Caco-2 (cell line): Measurements from ENCODE around the gene SPTBN1. TPM values are rescaled to one million over a fixed set of nuclear protein-coding genes. Genes with fewer than 3 reads are reported as not detected.

Experiments used
- BruUV-seq: library from RNA; stranded (reverse); fragments of 400-500 nt; replicated peaks from 2 replicates; lab custom pipeline; 2021; lab: Mats Ljungman, UMichigan
- CTCF ChIA-PET: fragments of 300-600 bp; sonication (Branson Sonifier 250); formaldehyde crosslinking; loops from one replicate; lab custom pipeline; 2022; ENCODE audit warnings: antibody characterized with exemption; lab: Charles Lee
- POLR2A ChIA-PET: fragments of 300-600 bp; sonication (Branson Sonifier 250); formaldehyde crosslinking; loops from one replicate; lab custom pipeline; 2022; ENCODE audit warnings: antibody characterized with exemption; lab: Charles Lee
- DNase-seq, 2 experiments: peaks; one replicate each; pipeline versions ENCODE4 v3.0.0 to v3.0.0-alpha.2; 2020 to 2022
- H3K27me3 ChIP-seq: replicated peaks from 2 replicates; pipeline ENCODE4 v1.6.0; 2011; ENCODE audit warnings: low read length; ENCODE audit not compliant: control insufficient read depth, insufficient read depth
- H3K36me3 ChIP-seq: 2 replicates; pipeline ENCODE4 v1.5.1; 2011; ENCODE audit warnings: low read length; ENCODE audit not compliant: control insufficient read depth, insufficient read depth
- H3K4me1 ChIP-seq: fragments of 250-450 bp; sonication (Bioruptor Pico); 2 replicates; pipeline ENCODE4 v1.5.1; 2020; ENCODE audit warnings: mild to moderate bottlenecking
- H3K4me3 ChIP-seq: 2 replicates; pipeline ENCODE4 v1.5.1; 2011; ENCODE audit warnings: low read depth, mild to moderate bottlenecking, control low read depth, low read length
- H3K9me3 ChIP-seq: fragments of 250-450 bp; sonication (Bioruptor Pico); 2 replicates; pipeline ENCODE4 v1.5.1; 2020; ENCODE audit warnings: mild to moderate bottlenecking, moderate library complexity
- H3K27ac Mint-ChIP-seq: one replicate; pipeline ENCODE4 v1.8.0; 2022; ENCODE audit warnings: mixed read lengths; ENCODE audit not compliant: unreplicated experiment
- H3K27me3 Mint-ChIP-seq: one replicate; pipeline ENCODE4 v1.8.0; 2022; ENCODE audit warnings: mixed read lengths; ENCODE audit not compliant: insufficient read depth, unreplicated experiment
- H3K36me3 Mint-ChIP-seq: one replicate; pipeline ENCODE4 v1.8.0; 2022; ENCODE audit warnings: mild to moderate bottlenecking, mixed read lengths; ENCODE audit not compliant: insufficient read depth, unreplicated experiment
- H3K4me1 Mint-ChIP-seq: one replicate; pipeline ENCODE4 v1.8.0; 2022; ENCODE audit warnings: low read depth, mixed read lengths; ENCODE audit not compliant: unreplicated experiment
- H3K4me3 Mint-ChIP-seq: one replicate; pipeline ENCODE4 v1.8.0; 2022; ENCODE audit warnings: mild to moderate bottlenecking, moderate library complexity, mixed read lengths; ENCODE audit not compliant: unreplicated experiment
- H3K9me3 Mint-ChIP-seq: one replicate; pipeline ENCODE4 v1.8.0; 2022; ENCODE audit warnings: mixed read lengths; ENCODE audit not compliant: unreplicated experiment
- intact Hi-C: fragments of 100-400 bp; cut with micrococcal nuclease; formaldehyde crosslinking; loops from one replicate; pipeline ENCODE4 v1.10.0; 2022; ENCODE audit not compliant: unreplicated experiment
- total RNA-seq: library from RNA; stranded (reverse); gene quantifications from 2 replicates; pipeline ENCODE4 v1.2.3, GENCODE V29; 2022
- TF ChIP-seq, protein P1 (sequence below), 2 experiments: fragments of 200-600 bp in 1 of 2; IDR thresholded peaks; 1 replicate in 1 of 2; 2 replicates in 1 of 2; pipeline versions ENCODE4 v1.5.1 to v1.8.0; 2011 to 2022; ENCODE audit warnings: antibody characterized with exemption in 1 of 2, control low read depth in 1 of 2, inconsistent platforms in 1 of 2, low read depth in 1 of 2, low read length in 1 of 2, mild to moderate bottlenecking in 1 of 2, moderate library complexity in 1 of 2; ENCODE audit not compliant: insufficient read depth in 1 of 2, severe bottlenecking in 1 of 2, unreplicated experiment in 1 of 2

The SPTBN1 gene
- total RNA-seq, 1 experiment from 2014 or later, result 361 TPM

DNA sequence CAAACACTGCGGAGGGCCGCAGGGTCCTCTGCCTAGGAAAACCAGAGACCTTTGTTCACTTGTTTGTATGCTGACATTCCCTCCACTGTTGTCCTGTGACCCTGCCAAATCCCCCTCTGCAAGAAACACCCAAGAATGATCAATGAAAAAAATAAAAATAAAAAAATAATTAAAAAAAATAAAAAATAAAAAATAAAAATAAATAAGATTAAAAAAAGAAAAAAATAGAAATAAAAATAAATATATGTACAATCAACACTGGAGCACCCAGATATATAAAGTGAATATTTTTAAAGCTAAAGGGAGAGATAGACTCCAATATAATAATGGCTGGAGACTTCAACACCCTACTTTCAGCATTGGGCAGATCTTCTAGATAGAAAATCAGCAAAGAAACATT lies 243.5 kb downstream of the SPTBN1 start:
- Mint-ChIP-seq H3K9me3 (peaks cover 25% of the 10 kb centered on the region), H3K4me3 (no peak overlapping the region), H3K27me3 (peaks cover 2% of the 10 kb centered on the region), H3K36me3 (no peaks in the 10 kb centered on the region), H3K27ac (no peak overlapping the region), H3K4me1 (no peaks in the 10 kb centered on the region)
- no peak for DNase-seq
- Histone ChIP-seq H3K36me3 (no peaks in the 10 kb centered on the region), H3K27me3 (no peaks in the 10 kb centered on the region), H3K4me3 (no peak overlapping the region), H3K4me1 (peaks cover 8% of the 10 kb centered on the region), H3K9me3 (no peaks in the 10 kb centered on the region)
- TF ChIP-seq, protein P1, sequence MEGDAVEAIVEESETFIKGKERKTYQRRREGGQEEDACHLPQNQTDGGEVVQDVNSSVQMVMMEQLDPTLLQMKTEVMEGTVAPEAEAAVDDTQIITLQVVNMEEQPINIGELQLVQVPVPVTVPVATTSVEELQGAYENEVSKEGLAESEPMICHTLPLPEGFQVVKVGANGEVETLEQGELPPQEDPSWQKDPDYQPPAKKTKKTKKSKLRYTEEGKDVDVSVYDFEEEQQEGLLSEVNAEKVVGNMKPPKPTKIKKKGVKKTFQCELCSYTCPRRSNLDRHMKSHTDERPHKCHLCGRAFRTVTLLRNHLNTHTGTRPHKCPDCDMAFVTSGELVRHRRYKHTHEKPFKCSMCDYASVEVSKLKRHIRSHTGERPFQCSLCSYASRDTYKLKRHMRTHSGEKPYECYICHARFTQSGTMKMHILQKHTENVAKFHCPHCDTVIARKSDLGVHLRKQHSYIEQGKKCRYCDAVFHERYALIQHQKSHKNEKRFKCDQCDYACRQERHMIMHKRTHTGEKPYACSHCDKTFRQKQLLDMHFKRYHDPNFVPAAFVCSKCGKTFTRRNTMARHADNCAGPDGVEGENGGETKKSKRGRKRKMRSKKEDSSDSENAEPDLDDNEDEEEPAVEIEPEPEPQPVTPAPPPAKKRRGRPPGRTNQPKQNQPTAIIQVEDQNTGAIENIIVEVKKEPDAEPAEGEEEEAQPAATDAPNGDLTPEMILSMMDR (IDR thresholded peaks at IDR 0.05; ENCODE audit: insufficient read depth in 1 of 2, low read depth in 1 of 2, low read length in 1 of 2, severe bottlenecking in 1 of 2, unreplicated experiment in 1 of 2), result no peak
- intact Hi-C loops, result no loop called here
- POLR2A ChIA-PET, result no interaction called here
- CTCF ChIA-PET, result no interaction called here
- BruUV-seq, result no TSS peak

DNA sequence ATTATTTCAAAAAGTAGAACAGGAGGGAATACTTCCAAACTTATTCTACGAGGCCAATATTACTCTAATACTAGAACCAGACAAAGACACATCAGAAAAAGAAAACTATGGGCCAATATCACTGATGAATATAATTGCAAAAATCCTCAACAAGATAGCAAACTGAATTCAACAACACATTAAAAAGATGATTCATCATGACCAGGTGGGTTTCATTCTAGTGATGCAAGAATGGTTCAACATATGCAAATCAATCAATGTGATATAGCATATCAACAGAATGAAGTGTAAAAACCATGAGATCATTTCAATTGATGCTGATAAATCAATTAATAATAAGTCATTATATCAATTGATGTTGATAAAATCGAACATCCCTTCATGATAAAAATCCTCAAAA lies 244.9 kb downstream of the SPTBN1 start:
- Histone ChIP-seq H3K4me1 (peaks cover 21% of the 10 kb centered on the region), H3K27me3 (no peaks in the 10 kb centered on the region), H3K9me3 (no peaks in the 10 kb centered on the region), H3K36me3 (no peaks in the 10 kb centered on the region), H3K4me3 (no peak overlapping the region)
- H3K4me3 Mint-ChIP-seq, result no peak overlapping the region
- TF ChIP-seq, protein P1 (IDR thresholded peaks at IDR 0.05; ENCODE audit: insufficient read depth in 1 of 2, low read depth in 1 of 2, low read length in 1 of 2, severe bottlenecking in 1 of 2, unreplicated experiment in 1 of 2), result no peak
- CTCF ChIA-PET, result no interaction called here
- H3K4me1 Mint-ChIP-seq, result no peaks in the 10 kb centered on the region
- intact Hi-C loops, result no loop called here
- no peaks in the 10 kb centered on the region for H3K36me3 Mint-ChIP-seq
- no TSS peak for BruUV-seq
- no peak overlapping the region for H3K27ac Mint-ChIP-seq
- POLR2A ChIA-PET, result no interaction called here
- DNase-seq, result no peak
- H3K9me3 Mint-ChIP-seq, result peaks cover 25% of the 10 kb centered on the region
- peaks cover 2% of the 10 kb centered on the region for H3K27me3 Mint-ChIP-seq

DNA sequence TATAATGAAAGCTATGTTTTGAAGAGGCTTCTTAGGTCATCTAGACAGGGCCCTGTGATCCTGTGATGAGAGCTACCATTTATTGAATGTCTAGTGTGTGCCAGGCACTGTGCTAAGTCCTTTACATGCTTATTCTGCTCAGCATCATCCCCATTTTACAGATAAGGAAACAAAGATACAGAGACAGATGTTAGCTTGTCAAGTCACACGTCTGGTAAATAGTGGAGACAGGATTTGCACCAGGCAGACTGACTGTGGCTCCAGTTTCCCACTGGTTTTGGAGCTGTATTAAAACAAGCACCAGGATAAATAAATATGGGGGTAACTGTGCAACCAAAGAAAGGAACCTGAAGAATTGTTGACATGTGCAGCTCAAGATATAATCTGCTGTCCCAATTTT lies 248.1 kb downstream of the SPTBN1 start:
- intact Hi-C loops, result loop anchor here (1.0 to 2.0 kb wide), 7 partner anchors 13 to 597 kb away; partner anchors contain the start of gene ACYP2
- Histone ChIP-seq H3K27me3 (no peaks in the 10 kb centered on the region), H3K4me1 (peaks cover 35% of the 10 kb centered on the region), H3K36me3 (no peaks in the 10 kb centered on the region), H3K9me3 (no peaks in the 10 kb centered on the region), H3K4me3 (no peak overlapping the region)
- TF ChIP-seq, protein P1 (IDR thresholded peaks at IDR 0.05; ENCODE audit: insufficient read depth in 1 of 2, low read depth in 1 of 2, low read length in 1 of 2, severe bottlenecking in 1 of 2, unreplicated experiment in 1 of 2), result no peak
- Mint-ChIP-seq H3K4me3 (no peak overlapping the region), H3K4me1 (no peaks in the 10 kb centered on the region), H3K27ac (no peak overlapping the region), H3K27me3 (peaks cover 2% of the 10 kb centered on the region), H3K9me3 (peaks cover 11% of the 10 kb centered on the region), H3K36me3 (no peaks in the 10 kb centered on the region)
- BruUV-seq, result no TSS peak
- DNase-seq, result no peak
- POLR2A ChIA-PET, result interaction anchor here (0.5 to 0.7 kb wide), 2 partner anchors 590 to 733 kb away, joined by 3 to 6 read pairs; partner anchors contain the start of gene PSME4
- CTCF ChIA-PET, result interaction anchor here (0.6 to 3.0 kb wide), 15 partner anchors 9 to 597 kb away, joined by 3 to 79 read pairs (median 6); partner anchors contain the start of gene RTN4
